ENCODE results near the gene PDZD7.

PDZD7 gene

DNA sequence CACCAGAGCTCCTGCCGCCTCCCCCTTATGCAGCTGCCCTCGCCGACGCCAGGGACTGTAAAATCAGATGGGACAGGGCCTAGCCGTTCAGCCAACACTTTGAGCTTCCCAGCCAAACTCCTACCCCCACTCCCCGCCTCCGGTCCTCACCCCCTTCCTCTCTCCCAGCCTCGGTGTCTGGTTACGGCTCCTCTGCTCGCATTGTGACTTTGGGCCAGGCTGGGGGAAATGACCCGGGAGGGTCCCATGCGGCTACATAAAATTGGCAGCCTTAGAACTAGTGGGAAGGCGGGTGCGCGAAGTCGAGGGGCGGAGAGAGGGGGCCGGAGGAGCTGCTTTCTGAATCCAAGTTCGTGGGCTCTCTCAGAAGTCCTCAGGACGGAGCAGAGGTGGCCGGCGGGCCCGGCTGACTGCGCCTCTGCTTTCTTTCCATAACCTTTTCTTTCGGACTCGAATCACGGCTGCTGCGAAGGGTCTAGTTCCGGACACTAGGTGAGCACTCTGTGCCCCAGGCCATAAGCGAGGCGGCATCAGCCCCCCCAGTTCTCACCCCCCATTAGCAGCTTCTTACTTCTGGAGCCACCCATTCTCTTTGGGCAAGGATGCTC is 30.8 kb upstream of the PDZD7 start, which contains the start of gene KAZALD1:
Gene KAZALD1 (plus strand): TSS at position 366 of the 608 bp plus-strand sequence. CDS start 604 bp downstream, outside the sequence.
- DNase-seq (ENCODE audit: low spot score), result no peak

DNA sequence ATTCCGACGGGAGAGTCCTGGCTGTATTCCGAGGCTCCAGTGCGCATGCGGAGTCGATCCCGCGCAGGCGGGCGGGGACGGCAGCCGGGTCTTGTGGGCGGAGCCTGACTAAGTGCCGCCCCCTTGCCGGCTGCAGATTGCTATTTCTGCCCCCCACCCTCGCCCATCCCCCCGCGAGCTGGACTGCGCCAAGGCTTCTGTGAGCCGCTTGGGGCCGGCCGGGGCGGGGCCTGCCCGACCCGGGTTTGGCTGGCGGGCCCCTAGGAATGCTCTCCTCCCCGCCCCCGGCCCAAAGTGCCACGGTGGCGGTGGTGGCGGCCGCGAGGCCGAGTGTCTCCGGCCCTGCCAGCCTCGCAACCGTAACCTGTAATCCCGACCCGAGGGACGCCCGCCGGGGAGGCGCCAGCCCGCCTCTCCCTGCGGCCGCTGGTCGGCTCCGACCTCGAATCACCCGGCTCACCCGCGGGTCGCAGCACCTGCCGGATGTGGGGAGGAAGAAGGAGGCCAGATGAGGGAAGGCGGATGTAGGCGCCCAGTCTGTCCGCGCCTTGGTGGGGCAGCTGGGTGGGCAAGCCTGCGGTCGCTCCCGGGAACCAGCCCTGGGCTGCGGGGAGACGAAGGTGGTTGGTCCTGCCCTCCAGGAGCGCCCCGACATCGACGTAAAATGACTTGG is 30.2 kb upstream of the PDZD7 start:
- peak; percentile 99 for DNase-seq (ENCODE audit: low spot score)

GRCh38 chr10:101060036-101060950 is 29.4 kb upstream of the PDZD7 start:
- DNase-seq (ENCODE audit: low spot score), result peak; percentile 85

- no peak for DNase-seq (ENCODE audit: low spot score)
Measured at GRCh38 chr10:101056365-101057151, 25.6 kb upstream of the PDZD7 start.

GRCh38 chr10:101055411-101055810 is 24.5 kb upstream of the PDZD7 start:
- DNase-seq (ENCODE audit: low spot score), result no peak

GRCh38 chr10:101054876-101055275 is 23.9 kb upstream of the PDZD7 start:
- DNase-seq (ENCODE audit: low spot score), result no peak

DNA sequence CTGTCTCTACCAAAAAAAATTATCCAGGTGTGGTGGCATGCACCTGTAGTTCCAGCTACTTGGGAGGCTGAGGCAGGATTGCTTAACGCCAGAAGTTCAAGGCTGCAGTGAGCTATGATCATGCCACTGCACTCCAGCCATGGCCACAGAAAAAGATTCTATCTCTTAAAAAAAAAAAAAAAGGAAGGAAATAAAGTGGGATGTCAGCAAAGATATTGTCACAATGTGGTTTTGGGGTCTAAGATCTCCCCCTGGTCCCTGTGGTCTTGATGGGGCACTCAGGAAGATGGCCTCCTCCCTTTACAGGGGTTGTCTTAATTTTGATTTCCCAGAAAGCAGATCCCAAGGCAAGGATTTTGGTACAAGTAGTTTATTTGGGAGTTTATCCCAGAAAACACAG is 23.4 kb upstream of the PDZD7 start:
- no peak for DNase-seq (ENCODE audit: low spot score)

GRCh38 chr10:101053516-101053915 is 22.6 kb upstream of the PDZD7 start:
- no peak for DNase-seq (ENCODE audit: low spot score)

DNA sequence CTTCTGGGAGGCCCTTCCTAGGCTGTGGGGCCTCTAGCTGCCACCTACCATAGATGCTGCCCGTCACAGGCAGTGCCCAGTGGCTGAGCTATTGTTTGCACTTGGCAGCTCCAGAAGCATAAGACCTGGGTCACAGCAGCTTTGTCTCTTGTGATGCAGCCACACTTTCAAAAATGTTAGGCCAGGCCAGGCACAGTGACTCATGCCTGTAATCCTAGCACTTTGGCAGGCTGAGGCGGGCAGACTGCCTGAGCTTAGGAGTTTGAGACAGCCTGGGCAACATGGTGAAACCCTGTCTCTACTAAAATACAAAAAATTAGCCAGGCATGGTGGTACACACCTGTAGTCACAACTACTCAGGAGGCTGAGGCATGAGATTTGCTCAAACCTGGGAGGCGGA is 21.4 kb upstream of the PDZD7 start:
- no peak for DNase-seq (ENCODE audit: low spot score)

DNA sequence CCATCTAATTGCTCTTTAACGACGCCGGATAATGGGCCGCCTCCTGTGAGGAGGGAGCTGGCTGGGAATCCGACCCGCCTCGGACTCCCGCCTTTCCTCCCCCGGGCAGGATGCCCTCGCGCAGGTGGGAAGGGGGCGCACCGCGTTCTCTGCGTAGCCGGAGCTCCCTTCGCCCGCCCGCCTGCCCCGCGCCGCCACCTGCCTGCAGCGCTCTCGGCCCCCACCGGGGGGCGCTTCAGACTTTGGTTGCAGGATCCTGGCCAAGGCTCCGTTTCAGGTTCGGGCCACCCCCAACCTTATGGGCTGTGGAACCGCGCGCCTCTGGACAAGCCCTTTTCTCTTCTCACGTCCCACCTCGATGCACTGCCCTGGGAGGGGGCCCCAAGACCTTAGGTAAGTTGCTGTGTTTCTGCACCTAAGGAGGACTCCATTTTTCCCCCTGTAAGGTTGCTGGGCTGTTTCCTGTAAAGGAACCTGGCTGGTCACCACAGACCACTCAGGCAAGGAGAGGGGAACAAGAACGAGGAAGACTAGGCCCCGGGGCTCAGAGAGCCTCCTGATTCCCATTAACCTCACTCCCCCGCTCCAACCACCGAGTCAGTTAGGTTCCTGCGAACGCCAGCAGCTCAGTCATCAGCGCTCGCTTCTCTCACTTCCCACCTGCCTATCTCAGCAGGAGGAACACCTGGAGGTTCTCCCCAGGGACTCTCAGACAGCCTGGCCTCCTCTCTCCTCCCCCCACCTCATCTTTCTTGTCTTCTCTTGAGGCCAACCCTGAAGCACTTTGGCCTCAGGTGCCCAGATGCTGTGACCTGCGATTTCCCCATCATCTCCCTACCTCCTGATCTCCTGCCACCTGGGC is 19.5 kb upstream of the PDZD7 start:
- peak; percentile 92 for DNase-seq (ENCODE audit: low spot score)

- no peak for DNase-seq (ENCODE audit: low spot score)
Measured at GRCh38 chr10:101047961-101048892, 17.3 kb upstream of the PDZD7 start.

- DNase-seq (ENCODE audit: low spot score), result no peak
Measured at GRCh38 chr10:101047268-101047667, 16.3 kb upstream of the PDZD7 start.

DNA sequence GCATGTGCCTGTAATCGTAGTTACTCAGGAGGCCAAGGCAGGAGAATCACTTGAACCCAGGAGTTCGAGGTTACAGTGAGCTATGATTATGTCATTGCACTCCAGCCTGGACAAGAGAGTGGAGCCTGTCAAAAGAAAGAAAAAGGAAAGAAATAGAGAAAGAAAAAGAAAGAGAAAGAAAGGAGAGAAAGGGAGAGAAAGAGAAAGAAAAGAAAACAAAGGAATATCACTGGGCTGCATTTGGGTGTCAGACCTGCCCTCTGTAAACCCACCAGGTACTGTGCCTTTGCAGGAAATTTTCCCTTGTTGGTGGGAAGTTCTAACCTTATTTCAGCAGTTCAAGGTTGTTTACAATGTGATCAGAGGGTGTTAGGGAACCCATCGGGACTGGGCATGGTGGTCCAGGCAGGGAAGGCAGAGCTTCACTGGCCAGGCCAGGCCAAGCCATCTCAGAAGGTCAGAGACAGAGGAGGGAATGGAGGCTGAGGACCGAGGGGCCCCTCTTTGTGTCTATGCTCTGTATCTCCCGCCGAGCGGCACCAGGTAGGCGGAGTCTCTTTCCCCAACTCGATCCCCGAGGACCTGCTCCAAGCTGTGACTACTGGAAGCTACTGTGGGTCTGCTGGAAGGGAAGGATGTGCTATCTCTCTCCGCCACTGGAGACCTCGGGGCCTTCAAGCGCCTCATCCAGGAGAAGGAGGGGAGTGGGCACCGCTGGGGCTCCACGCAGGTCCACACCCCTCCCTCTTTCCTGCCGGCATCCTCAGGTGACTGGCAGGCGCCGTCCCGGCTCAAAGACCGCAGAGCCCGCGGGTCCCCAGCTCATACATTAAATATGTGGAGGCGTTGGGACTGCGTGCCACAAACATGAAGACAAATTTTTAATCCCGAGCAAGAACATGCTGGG is 15.7 kb upstream of the PDZD7 start:
- no peak for DNase-seq (ENCODE audit: low spot score)

DNA sequence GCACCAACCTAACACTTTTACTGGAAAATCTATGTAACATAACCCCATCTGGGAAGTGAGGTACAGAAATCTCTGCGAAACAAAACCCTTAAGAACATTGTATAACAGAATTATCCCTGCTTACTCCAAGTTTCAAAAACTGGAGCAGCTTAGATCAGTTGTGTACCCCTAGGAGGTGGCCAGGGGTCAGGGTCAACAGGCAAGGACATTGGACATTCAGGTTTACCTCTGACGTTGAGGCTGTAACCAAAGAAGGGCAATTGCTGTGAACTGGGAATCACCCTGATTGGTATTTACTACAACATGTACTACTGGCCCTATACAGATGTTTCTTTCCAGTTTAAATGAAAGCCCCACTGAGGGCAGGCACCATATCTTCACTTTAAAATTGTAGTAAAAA is 13.2 kb upstream of the PDZD7 start:
- no peak for DNase-seq (ENCODE audit: low spot score)

GRCh38 chr10:101043363-101043707 is 12.4 kb upstream of the PDZD7 start:
- no peak for DNase-seq (ENCODE audit: low spot score)

DNA sequence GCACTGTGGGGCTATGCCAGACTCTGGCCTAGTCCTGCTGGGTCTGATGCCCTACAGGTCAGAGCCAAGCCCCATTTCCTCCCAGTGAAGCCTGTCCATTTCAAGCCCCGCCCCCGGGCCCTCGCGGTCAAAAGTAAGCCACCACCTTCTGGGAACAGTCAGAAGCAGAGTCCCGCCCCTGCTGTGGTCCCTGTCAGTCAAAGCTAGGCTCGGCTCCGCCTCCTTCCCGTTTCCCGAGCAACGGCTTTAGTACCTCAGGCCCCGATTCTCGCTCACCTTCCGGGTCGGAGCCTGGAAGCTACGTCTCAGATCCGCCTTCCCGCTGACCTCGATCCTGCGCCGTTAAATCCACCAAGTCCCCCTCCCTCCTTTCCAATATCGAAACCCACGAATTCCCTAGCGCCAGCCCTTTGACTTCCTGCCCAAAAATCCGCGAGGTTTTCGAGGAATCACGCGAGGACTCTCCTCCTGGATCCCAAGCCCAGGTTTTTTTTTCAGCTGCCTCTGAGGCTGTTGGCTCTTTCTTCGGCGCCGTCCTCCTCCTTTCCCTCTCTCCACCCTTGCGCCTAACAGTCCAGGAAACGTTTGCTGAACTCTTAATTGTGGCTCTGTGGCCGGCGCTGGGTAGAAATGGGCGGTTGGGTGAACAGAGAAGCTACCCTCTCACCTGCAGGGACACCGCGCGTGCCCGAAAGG is 11.9 kb upstream of the PDZD7 start:
- DNase-seq (ENCODE audit: low spot score), result peak; percentile 96

DNA sequence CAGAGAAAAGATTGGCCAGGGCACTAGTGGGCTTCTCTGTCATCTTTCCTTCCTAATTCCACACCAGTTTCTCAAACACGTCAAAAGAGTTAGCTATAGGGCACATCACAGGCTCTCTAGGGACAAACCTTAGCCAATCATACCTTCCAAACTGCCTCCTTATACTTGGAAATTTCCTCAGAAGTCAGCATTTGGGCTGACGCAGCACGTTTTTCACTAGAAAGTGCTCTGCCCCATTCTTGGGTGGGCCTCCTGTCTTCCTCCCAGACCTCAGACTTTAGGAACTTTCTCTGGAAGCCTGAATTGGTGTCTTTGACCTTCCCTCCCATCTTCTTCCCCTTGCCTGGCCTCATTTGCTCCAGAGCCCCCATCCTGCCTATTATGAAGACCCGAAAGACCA is 11.2 kb upstream of the PDZD7 start:
- DNase-seq (ENCODE audit: low spot score), result no peak

GRCh38 chr10:101041252-101041761 is 10.4 kb upstream of the PDZD7 start:
- peak; percentile 77 for DNase-seq (ENCODE audit: low spot score)
